Epithelial cell of prostate (primary cell): ENCODE results near the gene KBTBD12.
"Not testable (repeated sequence)": the region's sequence is repeated elsewhere in the genome, so short reads cannot be mapped to it uniquely, and the experiment has no call there.

Experiments used
- DNase-seq: peaks from one replicate; pipeline ENCODE4 v3.0.0-alpha.2; 2011; ENCODE audit warnings: low read depth, low spot score
- H3K27ac ChIP-seq: fragments of 450-650 bp; 2 replicates; pipeline ENCODE4 v1.5.1; 2017; ENCODE audit warnings: mild to moderate bottlenecking

The KBTBD12 gene

GRCh38 chr3:127900536-127900935, 14.5 kb upstream of the KBTBD12 start:
- DNase-seq, result no peak

GRCh38 chr3:127902486-127902885, 12.5 kb upstream of the KBTBD12 start:
- no peak overlapping the region for H3K27ac ChIP-seq
- DNase-seq, result no peak

More at GRCh38 chr3:127900536-127900935, 14.5 kb upstream of the KBTBD12 start:
- H3K27ac ChIP-seq, result no peak overlapping the region

GRCh38 chr3:127903611-127904375, 11.2 kb upstream of the KBTBD12 start:
- H3K27ac ChIP-seq, result no peak overlapping the region
- no peak for DNase-seq

GRCh38 chr3:127905556-127905955, 9.5 kb upstream of the KBTBD12 start:
- no peak for DNase-seq
- no peak overlapping the region for H3K27ac ChIP-seq

GRCh38 chr3:127906653-127907052, 8.4 kb upstream of the KBTBD12 start:
- not testable (repeated sequence) for H3K27ac ChIP-seq, DNase-seq

- DNase-seq, result no peak
- H3K27ac ChIP-seq, result no peak overlapping the region
Observed at GRCh38 chr3:127908202-127908601, 6.8 kb upstream of the KBTBD12 start.

GRCh38 chr3:127908951-127909350, 6.1 kb upstream of the KBTBD12 start:
- H3K27ac ChIP-seq, result no peak overlapping the region
- DNase-seq, result no peak

GRCh38 chr3:127909646-127910045, 5.4 kb upstream of the KBTBD12 start:
- DNase-seq, result no peak
- H3K27ac ChIP-seq, result no peak overlapping the region

- no peak for DNase-seq
- no peak overlapping the region for H3K27ac ChIP-seq
Observed at GRCh38 chr3:127911421-127911931, 3.6 kb upstream of the KBTBD12 start.

- not testable (repeated sequence) for DNase-seq
Observed at GRCh38 chr3:127913841-127914240, 1.2 kb upstream of the KBTBD12 start.

GRCh38 chr3:127914584-127914983, 448 bp upstream of the KBTBD12 start:
- no peak overlapping the region for H3K27ac ChIP-seq
- DNase-seq, result no peak

More at GRCh38 chr3:127913841-127914240, 1.2 kb upstream of the KBTBD12 start:
- not testable (repeated sequence) for H3K27ac ChIP-seq

- no peak overlapping the region for H3K27ac ChIP-seq
- DNase-seq, result no peak
Observed at GRCh38 chr3:127915937-127916493, 983 bp downstream of the KBTBD12 start.

- H3K27ac ChIP-seq, result no peak overlapping the region
- DNase-seq, result no peak
Observed at GRCh38 chr3:127920738-127921137, 5.7 kb downstream of the KBTBD12 start.

- no peak overlapping the region for H3K27ac ChIP-seq
- no peak for DNase-seq
Observed at GRCh38 chr3:127923611-127924010, 8.6 kb downstream of the KBTBD12 start.

GRCh38 chr3:127925384-127925783, 10.4 kb downstream of the KBTBD12 start:
- DNase-seq, result no peak
- H3K27ac ChIP-seq, result no peak overlapping the region

GRCh38 chr3:127927829-127928604, 13.0 kb downstream of the KBTBD12 start:
- DNase-seq, result no peak
- H3K27ac ChIP-seq, result no peak overlapping the region

GRCh38 chr3:127929818-127930413, 14.9 kb downstream of the KBTBD12 start:
- no peak for DNase-seq
- H3K27ac ChIP-seq, result no peak overlapping the region

GRCh38 chr3:127933396-127933795, 18.4 kb downstream of the KBTBD12 start:
- no peak for DNase-seq

GRCh38 chr3:127938800-127939199, 23.8 kb downstream of the KBTBD12 start:
- no peak for DNase-seq
- H3K27ac ChIP-seq, result no peak overlapping the region

More at GRCh38 chr3:127933396-127933795, 18.4 kb downstream of the KBTBD12 start:
- no peak overlapping the region for H3K27ac ChIP-seq

GRCh38 chr3:127940116-127940515, 25.1 kb downstream of the KBTBD12 start:
- no peak overlapping the region for H3K27ac ChIP-seq
- no peak for DNase-seq
